Measurements from ENCODE around the gene ALDH16A1. TPM values are rescaled to one million over a fixed set of nuclear protein-coding genes. Genes with fewer than 3 reads are reported as not detected.

ALDH16A1 gene
- total RNA-seq, 1 experiment from 2014 or later: 51.7 TPM

GRCh38 chr19:49439836-49440235 is 13.2 kb upstream of the ALDH16A1 start:
- H3K56ac ChIP-seq (ENCODE audit: insufficient read length, low read depth, low read length): no peak overlapping the region
- H2BK12ac ChIP-seq (ENCODE audit: insufficient read length, low read depth, low read length): no peak overlapping the region
- no peak overlapping the region for H3K18ac ChIP-seq (ENCODE audit: insufficient read length, low read depth, low read length)
- no peaks in the 10 kb centered on the region for H4K20me1 ChIP-seq (ENCODE audit: control insufficient read depth, insufficient read depth, insufficient read length)
- H3K79me1 ChIP-seq (ENCODE audit: insufficient read depth, low read depth, low read length, poor library complexity, severe bottlenecking): no peaks in the 10 kb centered on the region
- H3K79me2 ChIP-seq (ENCODE audit: insufficient read depth, low read length): no peaks in the 10 kb centered on the region
- H4K5ac ChIP-seq (ENCODE audit: insufficient read length, low read depth, low read length): no peak overlapping the region
- no peak for TF ChIP-seq CTCF (conservative IDR thresholded peaks at IDR 0.05)
- H2BK15ac ChIP-seq (ENCODE audit: low read depth, low read length): no peak overlapping the region
- no peak overlapping the region for H3K14ac ChIP-seq (ENCODE audit: insufficient read depth, low read length)
- DNase-seq: no peak
- no peak overlapping the region for H2AK5ac ChIP-seq (ENCODE audit: insufficient read length, low read length)
- no CpG with 5 or more reads among the region's 6 CpGs for whole genome bisulfite sequencing (ENCODE audit: extremely low coverage, insufficient read length, low lambda C conversion rate)
- H3K9me3 ChIP-seq (ENCODE audit: control insufficient read depth, low read depth, low read length): no peaks in the 10 kb centered on the region
- no peak overlapping the region for H3K9ac ChIP-seq (ENCODE audit: extremely low read depth, insufficient read length, low read length)
- no peak overlapping the region for H2BK20ac ChIP-seq (ENCODE audit: low read depth, low read length, poor library complexity, severe bottlenecking)
- no peaks in the 10 kb centered on the region for H3K36me3 Mint-ChIP-seq (ENCODE audit: insufficient read depth in 1 of 3, low read depth in 3 of 3)
- no peak overlapping the region for H3K27ac Mint-ChIP-seq
- H3K27me3 Mint-ChIP-seq (ENCODE audit: low read depth): peaks cover 71% of the 10 kb centered on the region
- H3K27ac ChIP-seq (ENCODE audit: insufficient read length, low read depth, low read length): no peak overlapping the region
- no peak overlapping the region for H4K8ac ChIP-seq (replicated peaks; ENCODE audit: insufficient read length, low read depth, low read length)
- no peak overlapping the region for H3K23ac ChIP-seq (ENCODE audit: insufficient read length, low read depth, low read length)
- peak overlapping the region in 1 of 2 experiments; percentile 61; a peak in 2 of 5 replicates for H3K4me3 Mint-ChIP-seq
- peaks cover 21% of the 10 kb centered on the region for H3K23me2 ChIP-seq (ENCODE audit: insufficient read length, low read depth, low read length, poor library complexity, severe bottlenecking)
- peaks cover 28 to 55% of the 10 kb centered on the region in 2 experiments for H3K4me1 Mint-ChIP-seq
- no peak overlapping the region for H4K91ac ChIP-seq (ENCODE audit: insufficient read length, low read depth, low read length)
- no peaks in the 10 kb centered on the region for H3K4me1 ChIP-seq (ENCODE audit: insufficient read depth, low read length)
- peaks cover 34% of the 10 kb centered on the region; the same call in 1 of the 2 replicates for H3K27me3 ChIP-seq (ENCODE audit: insufficient read depth, low read length)
- no peak overlapping the region for H3K4me2 ChIP-seq (ENCODE audit: insufficient read depth, insufficient read length, low read length)
- no peak overlapping the region for H3T11ph ChIP-seq (ENCODE audit: low read length)
- H3K4ac ChIP-seq (ENCODE audit: low read depth, low read length): no peak overlapping the region
- H3K9me3 Mint-ChIP-seq: peaks cover 0 to 3% of the 10 kb centered on the region in 2 experiments; a peak in 2 of 5 replicates
- H2BK120ac ChIP-seq (ENCODE audit: low read depth, low read length, poor library complexity, severe bottlenecking): no peak overlapping the region
- H2BK5ac ChIP-seq (ENCODE audit: insufficient read length, low read length): no peak overlapping the region
- no peak overlapping the region for H2AFZ ChIP-seq (ENCODE audit: low read length)

Measured in H9 (cell line).